Measurements from ENCODE around the gene TOR1B.

TOR1B gene

DNA sequence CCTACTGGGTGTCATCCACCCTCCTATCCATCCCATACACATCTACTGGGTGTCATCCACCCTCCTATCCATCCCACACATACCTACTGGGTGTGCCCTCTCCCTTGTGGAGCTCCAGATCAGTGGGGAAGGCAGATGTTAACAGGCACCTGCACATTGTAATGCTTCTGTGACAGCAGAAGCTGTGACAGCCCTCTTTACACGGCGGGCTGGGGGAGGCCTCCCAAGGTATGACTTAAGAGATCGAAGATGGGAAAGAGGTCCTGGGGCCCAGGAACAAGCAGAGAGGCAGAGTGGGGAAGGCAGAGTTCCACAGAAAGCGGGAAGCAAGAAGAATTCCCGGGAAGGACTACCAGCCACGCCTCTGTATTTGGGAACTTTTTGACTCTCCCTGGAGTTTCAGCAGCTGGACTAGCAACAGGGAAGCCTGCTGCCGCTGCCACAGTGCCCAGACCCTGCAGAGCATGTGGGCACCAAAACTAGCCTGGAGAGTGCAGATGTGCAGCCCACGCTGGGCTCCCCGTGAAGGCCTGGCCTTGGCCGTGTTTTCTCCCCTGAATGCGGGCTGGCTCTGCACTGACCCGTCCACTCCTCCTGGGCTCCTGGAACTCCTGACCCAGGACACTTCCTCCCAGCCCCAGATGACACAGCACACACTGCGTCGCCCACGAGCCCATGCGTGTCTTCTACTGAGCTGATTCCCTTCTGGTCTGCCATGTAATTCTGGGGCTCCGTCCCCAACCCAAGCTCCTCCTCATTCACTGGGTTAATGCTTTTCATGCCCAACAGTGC, 11.6 kb downstream of the TOR1B start:
- DNase-seq (ENCODE audit: low read depth), result no peak

DNA sequence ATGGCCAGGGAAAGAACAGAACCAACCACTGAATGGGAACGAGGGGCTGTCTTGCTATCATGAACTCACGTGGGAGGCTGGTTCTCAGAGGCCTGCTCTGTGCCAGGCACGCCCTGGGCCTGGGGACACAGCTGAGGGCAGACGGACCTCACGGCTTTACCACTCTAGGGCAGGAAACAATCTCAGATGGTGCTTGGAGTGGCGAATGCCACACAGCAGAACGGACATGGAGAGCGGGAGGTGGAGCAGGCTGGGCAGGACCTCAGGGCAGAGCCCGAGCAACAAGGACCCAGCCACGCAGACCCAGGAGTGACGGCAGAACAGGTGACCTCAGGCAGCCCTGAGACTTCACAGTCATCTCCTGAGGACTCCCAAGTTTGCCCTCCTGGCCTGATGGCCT, 12.3 kb downstream of the TOR1B start:
- no peak for DNase-seq (ENCODE audit: low read depth)

DNA sequence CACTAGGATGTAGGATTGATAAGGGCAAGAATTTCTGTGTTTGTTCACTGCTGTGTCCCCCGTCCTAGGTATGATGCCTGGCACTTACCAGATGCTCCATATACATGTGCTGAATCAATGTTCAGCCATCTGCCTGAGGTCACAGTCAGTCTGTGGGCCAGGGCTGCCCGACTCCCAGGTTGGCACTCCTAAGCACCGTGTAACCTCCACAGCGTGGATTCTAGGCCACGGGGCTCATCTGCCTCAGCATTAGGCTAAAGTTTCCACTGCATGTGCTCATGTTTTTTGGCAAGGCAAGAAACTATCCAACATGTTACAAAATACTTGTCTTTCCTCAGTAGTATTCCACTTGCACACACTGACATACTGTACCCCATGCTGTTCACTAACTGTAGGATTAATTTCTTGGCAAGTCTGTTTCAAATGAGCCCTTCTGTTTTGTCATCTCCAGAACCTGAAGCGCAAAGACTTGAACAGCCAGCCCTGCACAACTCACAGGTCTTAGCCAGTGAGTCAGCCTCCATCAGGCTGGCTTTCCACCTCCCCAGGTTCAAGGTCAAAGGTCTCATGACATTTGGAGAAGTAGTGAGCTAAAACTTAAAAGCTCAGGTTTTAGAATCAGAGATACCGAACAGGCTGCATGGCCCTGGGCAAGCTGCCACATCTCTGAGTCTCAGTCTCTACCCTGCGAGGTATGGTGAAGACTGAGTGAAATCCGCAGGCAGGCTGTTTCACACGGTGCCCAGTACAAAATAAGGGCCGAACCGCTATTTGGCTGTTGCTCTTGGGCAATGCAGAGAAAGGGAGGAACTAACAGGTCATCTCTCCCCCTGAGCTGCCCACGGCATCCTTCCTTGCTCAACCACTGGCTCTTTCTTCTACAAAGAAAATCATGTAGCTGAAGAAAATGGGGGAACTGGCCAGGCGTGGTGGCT, 13.8 kb downstream of the TOR1B start:
- no peak for DNase-seq (ENCODE audit: low read depth)

DNA sequence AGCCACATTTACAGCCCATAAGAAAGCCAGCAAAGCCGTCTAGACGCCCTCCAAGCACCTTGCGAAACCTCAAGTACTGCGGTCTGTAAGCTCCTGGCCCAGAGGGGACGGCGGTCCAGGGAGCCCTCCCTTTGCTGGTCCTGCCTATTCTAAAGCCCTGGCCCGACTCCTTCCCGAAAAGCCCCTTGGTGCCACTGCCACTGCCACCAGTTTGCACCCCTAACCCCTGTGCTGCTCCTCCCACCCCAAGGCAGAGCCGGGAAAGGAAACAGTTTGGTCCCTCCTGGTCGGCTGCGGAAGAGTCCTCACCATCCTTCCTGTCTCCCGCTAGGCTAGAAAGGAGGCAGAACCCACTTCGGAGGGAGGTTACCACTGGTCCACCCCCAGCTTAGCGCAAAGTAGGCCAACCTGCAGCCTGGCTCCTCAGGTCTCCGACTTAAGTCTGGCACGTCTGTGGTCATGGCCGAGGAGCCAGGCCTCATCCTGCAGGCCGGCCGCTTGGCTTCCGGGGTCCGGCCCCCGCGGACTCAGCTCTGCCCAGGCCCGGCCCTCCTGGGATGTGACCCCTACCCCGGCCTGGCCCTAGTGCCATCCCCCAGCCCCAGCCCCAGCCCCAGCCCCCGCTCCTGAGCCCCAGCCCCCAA, 20.0 kb downstream of the TOR1B start:
- DNase-seq (ENCODE audit: low read depth), result no peak

DNA sequence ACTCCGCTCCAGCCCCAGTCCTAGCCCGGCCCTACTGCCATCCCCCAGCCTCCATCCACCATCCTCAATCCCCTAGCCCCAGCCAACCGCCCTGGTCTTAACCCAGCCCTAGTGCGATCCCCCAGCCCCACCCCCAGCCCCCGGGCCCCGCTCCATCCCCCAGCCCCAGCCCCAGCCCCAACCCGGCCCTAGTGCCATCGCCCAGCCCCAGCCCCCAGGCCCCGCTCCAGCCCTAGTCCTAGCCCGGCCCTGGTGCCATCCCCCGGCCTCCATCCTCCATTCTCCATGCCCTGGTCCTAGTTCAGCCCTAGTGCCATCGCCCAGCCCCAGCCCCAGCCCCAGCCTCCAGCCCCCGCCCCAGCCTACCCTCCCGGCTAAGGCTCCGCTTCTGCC, 20.6 kb downstream of the TOR1B start:
- no peak for DNase-seq (ENCODE audit: low read depth)

DNA sequence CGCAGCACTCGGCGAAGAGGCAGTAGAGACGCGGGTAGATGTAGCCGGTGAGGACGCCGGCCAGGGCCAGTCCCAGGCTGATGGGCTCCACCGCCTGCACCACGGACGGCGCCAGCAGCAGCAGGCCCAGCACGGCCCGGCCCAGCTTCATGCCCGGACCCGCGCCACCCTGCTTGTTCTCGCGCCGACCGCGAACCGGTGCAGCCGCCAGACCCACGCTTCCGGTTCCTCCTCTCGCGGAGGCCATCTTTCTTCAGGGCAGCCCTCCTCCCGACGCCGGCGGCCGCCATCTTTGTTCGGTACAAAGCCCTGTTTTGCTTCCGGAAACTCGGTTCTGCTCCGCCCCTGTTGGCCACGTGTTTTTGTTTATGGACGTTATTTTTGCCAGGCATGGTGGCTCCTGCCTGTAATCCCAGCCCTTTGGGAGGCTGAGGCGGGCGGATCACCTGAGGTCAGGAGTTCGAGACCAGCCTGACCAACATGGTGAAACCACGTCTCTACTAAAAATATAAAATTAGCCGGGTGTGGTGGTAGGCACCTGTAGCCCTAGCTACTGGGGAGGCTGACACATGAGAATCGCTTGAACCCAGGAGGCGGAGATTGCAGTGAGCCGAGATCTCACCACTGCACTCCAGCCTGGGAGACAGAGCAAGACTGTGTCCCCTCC, 21.1 kb downstream of the TOR1B start, which contains the start of gene TOR1A:
Gene TOR1A (minus strand): TSS at position 202 of the 667 bp plus-strand sequence. CDS start 51 bp downstream, at position 151.
- peak; percentile 82 for DNase-seq (ENCODE audit: low read depth)

DNA sequence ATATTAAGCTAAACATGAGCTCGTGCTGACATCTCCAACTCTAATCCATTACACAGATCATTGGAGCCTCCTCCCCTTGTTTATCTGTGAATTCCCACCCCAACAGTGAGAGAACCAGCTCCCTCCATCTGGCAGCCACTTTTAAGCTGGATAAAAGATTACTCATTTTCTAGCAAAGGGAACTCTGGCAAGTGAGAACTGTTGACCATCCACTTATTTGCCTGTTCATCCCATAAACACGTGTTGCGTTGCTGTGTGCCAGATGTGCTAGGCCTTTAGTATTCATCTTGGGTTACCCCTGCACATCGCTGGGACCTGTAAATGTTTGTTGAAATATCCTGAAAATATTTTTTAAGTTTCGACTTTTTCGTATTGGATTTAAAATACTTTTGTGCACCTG, 23.4 kb downstream of the TOR1B start:
- DNase-seq (ENCODE audit: low read depth), result no peak

DNA sequence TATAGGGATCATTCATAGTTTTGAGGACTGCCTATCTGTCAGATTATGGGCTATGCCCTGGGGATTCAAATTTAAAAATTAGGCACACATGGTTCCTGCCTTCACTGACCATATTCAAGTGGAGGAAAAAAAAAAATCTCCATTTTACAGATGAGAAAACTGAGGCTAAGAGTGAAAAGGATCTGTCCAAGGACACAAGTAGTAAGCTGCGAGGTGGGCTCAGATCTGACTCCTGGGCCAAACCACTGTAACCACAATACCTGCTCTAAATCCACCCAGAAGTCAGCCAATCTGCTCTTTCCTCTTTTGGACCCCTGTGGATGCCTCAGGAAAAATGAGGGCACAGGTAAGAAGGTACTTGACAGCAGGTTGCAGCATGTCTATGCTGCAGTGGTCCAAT, 23.8 kb downstream of the TOR1B start:
- DNase-seq (ENCODE audit: low read depth), result no peak

DNA sequence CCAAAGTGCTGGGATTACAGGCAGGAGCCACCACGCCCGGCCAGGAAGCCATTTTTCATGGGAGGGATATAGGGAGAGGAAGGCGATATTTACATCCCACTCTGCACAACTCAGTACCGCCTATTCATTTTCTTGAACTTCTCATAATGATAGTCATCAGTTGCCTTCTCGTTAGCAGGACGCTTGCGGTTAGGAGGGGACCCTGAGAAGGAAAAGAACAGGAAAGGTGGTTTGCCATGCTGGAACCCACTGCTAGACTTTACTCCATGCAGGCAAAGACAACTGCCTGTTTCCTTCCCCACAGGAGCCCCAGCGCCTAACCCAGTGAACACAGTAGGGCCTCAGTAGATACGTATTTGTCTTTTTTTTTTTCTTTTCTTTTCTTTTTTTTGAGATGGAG, 25.1 kb downstream of the TOR1B start:
- no peak for DNase-seq (ENCODE audit: low read depth)

DNA sequence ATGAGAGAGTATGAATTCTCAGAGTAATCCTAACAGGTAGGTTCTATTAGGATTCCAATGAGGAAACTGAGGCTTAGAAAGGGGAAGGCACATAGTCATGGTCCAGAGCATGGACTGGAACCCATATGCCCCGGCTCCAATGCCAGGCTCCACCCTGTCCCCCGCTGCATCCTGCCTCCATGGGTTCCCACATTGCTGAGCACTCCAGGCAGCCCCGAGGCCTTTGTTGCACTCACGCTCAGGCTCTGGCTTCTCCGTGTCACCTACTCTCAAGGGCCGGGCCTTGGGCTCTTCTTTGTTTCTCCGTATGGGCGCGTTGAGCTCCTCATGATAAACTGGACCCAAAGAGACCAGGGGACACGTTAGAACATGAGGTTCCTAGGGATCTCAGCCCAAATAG, 26.0 kb downstream of the TOR1B start:
- no peak for DNase-seq (ENCODE audit: low read depth)

DNA sequence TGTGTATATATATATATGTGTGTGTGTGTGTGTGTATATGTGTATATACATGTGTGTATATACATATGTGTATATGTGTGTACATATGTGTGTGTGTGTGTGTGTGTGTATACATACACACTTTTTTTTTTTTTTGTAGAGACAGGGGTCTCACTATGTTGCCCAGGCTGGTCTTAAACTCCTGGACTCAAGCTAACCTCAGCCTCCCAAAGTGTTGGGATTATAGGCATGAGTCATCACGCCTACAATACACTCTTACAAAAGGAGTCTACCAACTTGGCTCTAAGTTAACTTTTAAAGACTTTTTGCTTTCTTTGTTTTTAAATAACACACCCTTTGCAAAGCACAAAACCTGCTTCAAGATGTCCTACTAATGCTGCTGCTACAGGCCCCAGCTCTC, 30.0 kb downstream of the TOR1B start:
- no peak for DNase-seq (ENCODE audit: low read depth)

DNA sequence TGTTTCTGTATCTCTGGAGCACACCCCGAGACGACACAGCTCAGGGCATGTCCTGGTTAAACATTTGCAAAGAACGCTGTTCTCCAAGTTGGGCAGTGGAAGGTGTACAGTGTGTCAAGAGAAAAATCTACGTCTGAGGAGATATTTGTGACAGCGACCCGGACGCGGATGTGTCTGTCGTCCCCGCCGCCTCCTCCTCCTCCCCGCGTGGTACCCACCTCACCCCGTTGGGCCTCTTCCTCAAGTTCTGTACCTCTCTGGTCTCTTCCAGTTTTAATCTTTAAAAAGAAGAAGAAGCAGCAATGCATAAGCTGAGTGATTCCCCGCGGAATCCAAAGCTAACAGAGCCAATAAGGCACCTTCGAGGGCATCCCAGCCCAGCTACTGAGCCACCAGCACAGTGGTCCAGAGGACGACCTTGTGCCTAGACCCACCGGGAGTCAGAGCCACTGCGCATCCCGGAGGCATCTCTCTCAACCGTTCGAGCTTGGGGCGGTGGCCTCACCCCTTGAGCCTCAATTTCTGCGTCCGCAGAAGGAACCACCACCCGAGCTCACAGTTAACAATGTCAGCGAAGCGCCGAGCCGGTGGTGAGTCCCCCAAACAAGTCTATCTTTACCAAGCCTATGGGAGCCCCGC, 31.6 kb downstream of the TOR1B start:
- DNase-seq (ENCODE audit: low read depth), result no peak

DNA sequence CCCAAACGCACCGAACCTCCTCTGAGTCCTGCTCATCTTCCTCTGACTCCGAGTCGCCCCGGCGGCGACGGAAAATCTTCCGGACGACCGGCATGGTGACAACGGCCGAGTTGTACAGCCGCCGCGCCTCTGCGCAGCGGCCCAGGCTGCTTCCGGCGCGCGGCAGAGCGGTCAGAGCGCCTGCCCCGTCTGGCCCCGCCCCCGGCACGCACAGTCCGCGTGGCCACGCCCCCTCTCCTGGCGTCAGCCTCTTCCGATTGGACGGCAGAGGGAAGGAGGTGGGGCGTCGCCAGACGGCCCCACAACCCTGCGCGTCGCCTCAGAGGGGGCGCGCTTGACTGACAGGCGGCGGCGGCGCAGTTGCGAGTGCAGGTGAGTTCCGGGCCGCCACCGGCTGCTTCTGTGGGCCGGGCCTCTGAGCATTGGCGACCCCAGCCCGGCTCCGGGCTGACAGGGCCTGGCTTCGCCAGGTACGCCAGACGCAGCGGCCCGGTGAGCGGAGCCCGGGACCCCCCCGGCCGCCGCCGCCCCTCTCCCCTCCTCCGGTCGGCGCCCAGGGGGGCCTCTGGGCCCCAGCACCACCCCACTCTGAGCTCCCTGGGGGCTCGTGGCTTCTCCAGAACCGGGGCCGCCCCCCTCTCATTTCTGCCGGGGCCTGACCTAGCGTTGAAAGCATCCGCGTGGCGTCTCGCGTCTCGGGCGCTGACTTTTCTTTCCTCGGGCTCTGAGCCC, 32.3 kb downstream of the TOR1B start, which contains the start of the genes C9orf78 and USP20:
Gene C9orf78 (minus strand): TSS at position 148 of the 732 bp plus-strand sequence. CDS start 54 bp downstream, at position 94.
Gene USP20 (plus strand): TSS at position 331 of the 732 bp plus-strand sequence. CDS start 17,098 bp downstream, outside the sequence.
- peak; percentile 91 for DNase-seq (ENCODE audit: low read depth)

DNA sequence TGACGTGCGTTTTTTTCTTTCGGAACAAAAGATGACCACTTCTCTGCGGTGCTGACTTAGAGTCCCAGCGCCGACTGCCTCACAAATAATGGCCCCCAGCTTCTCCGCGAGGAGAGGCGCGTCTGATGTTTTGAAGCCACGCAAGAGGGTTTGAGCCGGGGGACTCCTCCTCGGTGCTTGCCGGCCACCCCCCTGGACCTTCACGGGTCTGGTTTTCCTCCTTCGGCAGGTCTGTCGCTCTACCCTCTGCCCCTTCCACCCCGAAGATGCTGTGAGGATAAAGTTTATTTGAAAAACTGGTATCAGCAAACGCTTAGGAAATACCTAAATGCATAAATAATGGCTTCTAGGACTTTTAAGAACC, 32.9 kb downstream of the TOR1B start:
- no peak for DNase-seq (ENCODE audit: low read depth)

DNA sequence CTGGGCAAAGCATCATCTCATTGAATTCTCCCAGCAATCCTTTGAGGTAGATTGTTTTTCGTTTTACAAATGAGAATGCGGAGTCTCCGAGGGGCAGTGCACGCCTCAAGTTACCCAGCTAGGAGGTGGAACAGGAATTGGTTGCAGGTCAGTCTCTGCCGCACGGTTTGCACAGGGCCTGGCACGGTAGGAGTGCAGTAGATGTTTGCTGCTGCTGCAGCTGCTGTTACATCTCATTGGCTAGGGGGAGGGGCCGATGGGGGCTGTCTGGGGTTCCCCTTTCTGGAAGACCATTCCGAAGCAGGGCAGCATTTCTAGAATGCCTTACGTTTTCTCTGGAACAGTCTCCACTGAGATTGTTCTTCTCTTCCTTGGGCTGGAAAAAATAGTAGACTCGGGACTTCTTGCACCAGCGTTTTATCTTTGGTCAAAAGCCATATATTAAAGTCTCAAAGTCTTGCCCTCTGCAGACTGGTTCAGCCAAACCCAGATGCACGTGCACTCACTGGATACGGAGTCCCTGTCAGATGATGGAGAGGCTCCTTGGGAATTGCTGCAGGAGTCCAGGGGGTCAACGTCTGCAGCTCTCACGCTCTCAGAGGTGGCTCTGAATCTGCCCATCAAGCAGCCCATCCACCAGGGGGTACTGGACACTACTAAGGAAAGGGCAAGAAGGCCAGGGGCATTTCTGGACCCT, 33.5 kb downstream of the TOR1B start:
- no peak for DNase-seq (ENCODE audit: low read depth)

DNA sequence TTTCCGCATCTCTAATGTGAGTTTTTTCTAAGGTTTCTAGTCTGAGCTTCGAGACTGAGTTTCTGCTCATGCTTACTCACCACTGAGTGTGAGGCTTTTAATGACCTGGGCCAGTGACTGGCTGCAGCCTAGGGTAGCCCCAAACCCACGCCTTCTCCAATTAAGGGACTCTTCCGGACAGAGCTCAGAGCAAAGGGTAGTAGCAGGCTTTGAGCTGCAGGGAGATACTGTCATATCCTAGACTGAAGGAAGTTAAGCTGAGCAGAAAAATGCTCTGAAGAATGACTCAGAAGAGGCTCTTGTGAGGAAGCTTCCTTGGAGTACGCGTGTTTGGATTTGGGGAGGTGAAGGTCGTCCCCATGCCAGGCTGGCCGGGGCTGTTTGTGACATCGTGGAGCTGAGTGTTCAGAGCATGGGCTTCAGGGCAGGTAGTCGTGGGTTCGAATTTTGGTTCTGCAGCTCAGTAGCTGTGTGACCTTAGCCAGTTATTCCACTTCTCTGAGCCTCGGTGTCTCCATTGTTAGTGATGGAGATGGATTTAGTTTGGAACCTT, 35.8 kb downstream of the TOR1B start:
- no peak for DNase-seq (ENCODE audit: low read depth)

DNA sequence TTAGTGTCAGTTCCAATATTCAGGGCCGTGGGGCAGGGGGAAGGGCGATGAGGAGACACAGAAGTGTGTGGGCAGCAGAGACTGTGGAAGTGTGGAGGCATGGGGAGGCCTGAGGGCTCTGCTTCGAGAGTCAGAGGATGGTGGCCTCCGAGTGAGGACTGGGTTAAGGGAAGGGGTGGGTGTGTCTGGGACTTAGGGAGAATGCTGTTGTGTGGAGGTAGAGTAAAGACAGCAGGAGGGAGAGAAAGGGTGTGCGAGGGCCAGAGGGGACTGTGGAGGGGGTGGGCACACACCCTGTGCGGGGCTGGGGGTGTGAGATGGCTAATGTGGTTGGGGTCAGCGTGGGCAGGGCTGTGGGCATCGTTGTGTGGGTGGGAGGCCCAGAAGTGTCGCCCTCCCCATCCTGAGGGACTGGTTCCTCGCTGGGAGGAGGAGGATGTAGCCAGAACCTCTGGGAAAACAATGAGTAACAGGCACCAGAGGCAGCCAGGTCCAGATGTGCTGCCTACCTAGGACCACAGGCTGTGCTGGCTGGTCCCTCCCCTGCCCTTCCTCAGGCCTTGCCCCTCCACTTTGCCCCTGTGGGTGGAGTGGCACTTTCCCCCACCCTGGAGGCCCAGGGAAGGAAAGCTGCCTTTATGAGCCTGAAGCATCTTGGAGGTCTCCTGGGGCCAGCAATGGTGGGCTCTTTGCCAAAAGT, 36.5 kb downstream of the TOR1B start:
- no peak for DNase-seq (ENCODE audit: low read depth)

DNA sequence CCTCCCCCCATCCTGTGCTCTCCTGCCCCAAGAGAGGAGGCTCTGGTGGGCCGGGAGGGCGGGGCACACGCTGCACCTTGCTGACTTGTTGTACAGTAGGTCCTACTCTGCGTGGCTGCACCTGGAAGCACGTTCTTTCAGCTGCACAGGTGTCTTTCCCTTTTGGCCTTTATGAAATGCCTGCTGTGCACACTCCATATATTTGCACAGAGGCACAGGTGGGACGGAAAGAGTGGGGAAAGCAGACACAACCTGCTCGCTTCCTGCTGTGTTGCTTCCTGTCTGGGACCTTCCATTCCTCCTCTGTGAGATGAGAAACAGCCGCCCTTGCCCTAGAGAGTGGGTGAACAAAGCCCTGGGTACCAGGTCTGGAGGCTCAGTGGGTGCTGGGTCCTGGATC, 37.0 kb downstream of the TOR1B start:
- DNase-seq (ENCODE audit: low read depth), result no peak

DNA sequence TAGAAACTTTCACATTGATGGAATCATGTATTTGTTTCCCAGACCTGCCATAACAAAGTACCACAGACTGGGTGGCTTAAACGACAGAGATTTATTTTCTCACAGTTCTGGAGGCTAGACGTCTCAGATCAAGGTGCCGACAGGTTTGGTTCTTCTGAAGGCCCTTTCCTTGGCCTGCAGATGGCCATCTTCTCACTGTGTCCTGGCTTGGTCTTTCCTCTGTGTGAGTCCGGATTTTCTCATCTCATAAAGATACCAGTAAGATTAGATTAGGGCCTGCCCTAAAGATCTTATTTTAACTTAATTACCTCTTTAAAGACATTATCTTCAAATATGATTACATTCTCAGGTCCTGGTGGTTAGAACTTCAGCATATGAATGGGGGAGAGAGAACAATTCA, 38.1 kb downstream of the TOR1B start:
- no peak for DNase-seq (ENCODE audit: low read depth)
